Liver (tissue), 3 donors: Measurements from ENCODE around the gene RREB1.

ENCODE experiments used
- ATF3 ChIP-seq: IDR thresholded peaks from 2 replicates; pipeline ENCODE4 v1.6.1; 2016; ENCODE audit warnings: antibody characterized with exemption
- CTCF ChIP-seq: fragments of 150-350 bp; IDR thresholded peaks from 2 replicates; pipeline ENCODE4 v1.5.1; 2017; ENCODE audit warnings: improper control_type of control experiment, low read depth, low read length; ENCODE audit not compliant: missing input control
- FOXA1 ChIP-seq: IDR thresholded peaks from 2 replicates; pipeline ENCODE4 v1.6.1; 2016; ENCODE audit warnings: antibody characterized with exemption
- MAX ChIP-seq: IDR thresholded peaks from 2 replicates; pipeline ENCODE4 v1.6.1; 2016; ENCODE audit warnings: antibody characterized with exemption
- TAF1 ChIP-seq: conservative IDR thresholded peaks from 2 replicates; pipeline ENCODE4 v1.6.1; 2016; ENCODE audit warnings: antibody characterized with exemption, mild to moderate bottlenecking
- donor health status: healthy.
- donor health status: healthy.

- no peak for TF ChIP-seq TAF1
- TF ChIP-seq CTCF, result no peak
- no peak for TF ChIP-seq ATF3
- no peak for TF ChIP-seq FOXA1
- no peak for TF ChIP-seq MAX
Observed at GRCh38 chr6:7119272-7119801, 11.6 kb downstream of the RREB1 start.
